ENCODE measurements around the gene VMP1.

The VMP1 gene

DNA sequence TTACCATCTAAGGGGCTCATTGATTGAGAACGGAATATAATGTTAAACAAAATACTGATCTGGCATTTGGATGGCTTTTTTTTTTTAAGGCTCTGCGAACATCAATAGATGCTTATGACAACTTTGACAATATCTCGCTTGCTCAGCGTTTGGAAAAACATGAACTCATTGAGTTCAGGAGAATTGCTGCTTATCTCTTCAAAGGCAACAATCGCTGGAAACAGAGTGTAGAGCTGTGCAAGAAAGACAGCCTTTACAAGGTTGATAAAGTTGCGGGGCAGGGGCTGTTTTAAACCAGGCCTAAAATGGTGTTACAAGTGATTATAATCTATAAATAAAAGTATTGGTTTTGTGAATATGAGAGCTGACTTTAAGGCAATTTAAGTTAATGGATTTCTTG is 22.5 kb upstream of the VMP1 start:
- H3K9me3 ChIP-seq (ENCODE audit: insufficient read depth, low read depth, low read length) = no peaks in the 10 kb centered on the region
- no peak overlapping the region for H3K4me3 ChIP-seq (ENCODE audit: low read length)
- 96% methylated on average over 6 of the region's 6 CpGs for WGBS
- H3K9ac ChIP-seq (ENCODE audit: low read depth, low read length) = no peak overlapping the region
- H3K4me1 ChIP-seq (ENCODE audit: insufficient read depth, low read length) = no peaks in the 10 kb centered on the region
- peaks cover 100% of the 10 kb centered on the region for H3K36me3 ChIP-seq (ENCODE audit: insufficient read depth, low read length)
- H3K27me3 ChIP-seq (ENCODE audit: insufficient read depth, low read length) = no peaks in the 10 kb centered on the region
- no peak overlapping the region for H3K27ac ChIP-seq (ENCODE audit: low read depth, low read length)

DNA sequence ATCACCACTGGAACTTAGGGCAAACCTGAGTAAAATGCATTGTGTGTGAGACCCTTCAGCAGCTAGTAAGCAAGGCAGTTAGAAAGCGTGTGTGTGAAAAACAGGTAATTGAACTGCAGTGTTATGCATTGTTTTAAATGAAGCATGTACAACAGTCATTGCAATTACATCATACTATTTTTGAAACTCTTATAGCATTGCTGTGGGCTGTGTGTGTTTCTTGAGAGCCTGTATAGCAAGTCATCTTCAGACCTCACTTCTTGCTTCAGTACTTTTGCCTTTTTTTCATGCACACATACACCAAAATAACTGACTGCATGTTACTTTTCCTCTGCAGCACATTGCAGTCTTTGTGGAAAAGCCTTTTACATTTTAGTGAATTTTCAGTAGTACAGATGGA is 19.4 kb upstream of the VMP1 start:
- H3K36me3 ChIP-seq (ENCODE audit: insufficient read depth, low read length) = peaks cover 97% of the 10 kb centered on the region
- H3K4me3 ChIP-seq (ENCODE audit: low read length) = no peak overlapping the region
- 100% methylated on average over 1 of the region's 1 CpG for WGBS
- H3K9me3 ChIP-seq (ENCODE audit: insufficient read depth, low read depth, low read length) = no peaks in the 10 kb centered on the region
- no peaks in the 10 kb centered on the region for H3K4me1 ChIP-seq (ENCODE audit: insufficient read depth, low read length)
- no peak overlapping the region for H3K9ac ChIP-seq (ENCODE audit: low read depth, low read length)
- H3K27me3 ChIP-seq (ENCODE audit: insufficient read depth, low read length) = no peaks in the 10 kb centered on the region
- H3K27ac ChIP-seq (ENCODE audit: low read depth, low read length) = no peak overlapping the region

DNA sequence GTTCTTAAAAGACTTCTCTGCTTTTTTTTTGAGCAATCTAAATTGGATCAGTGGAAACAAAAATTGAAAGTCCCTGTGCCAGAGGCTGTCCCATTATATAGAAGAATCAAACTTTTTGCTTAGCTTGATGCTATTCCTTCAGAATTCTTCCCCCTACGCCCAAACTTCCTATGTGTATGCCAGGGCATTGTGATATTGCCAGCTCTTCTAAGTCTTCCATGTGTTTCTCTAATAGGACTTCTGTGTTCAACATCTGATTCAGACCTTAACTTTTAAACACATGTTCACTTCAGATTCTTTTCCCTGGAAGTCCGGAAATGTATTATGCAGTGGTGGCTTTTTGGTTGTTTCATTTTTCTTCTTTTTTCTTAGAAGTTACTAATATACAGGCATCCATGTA is 19.0 kb upstream of the VMP1 start:
- Histone ChIP-seq H3K4me3 (ENCODE audit: low read length) (no peak overlapping the region), H3K27ac (ENCODE audit: low read depth, low read length) (no peak overlapping the region), H3K27me3 (ENCODE audit: insufficient read depth, low read length) (no peaks in the 10 kb centered on the region), H3K4me1 (ENCODE audit: insufficient read depth, low read length) (no peaks in the 10 kb centered on the region), H3K36me3 (ENCODE audit: insufficient read depth, low read length) (peaks cover 97% of the 10 kb centered on the region), H3K9me3 (ENCODE audit: insufficient read depth, low read depth, low read length) (no peaks in the 10 kb centered on the region), H3K9ac (ENCODE audit: low read depth, low read length) (no peak overlapping the region)
- WGBS = 98% methylated on average over 2 of the region's 2 CpGs

DNA sequence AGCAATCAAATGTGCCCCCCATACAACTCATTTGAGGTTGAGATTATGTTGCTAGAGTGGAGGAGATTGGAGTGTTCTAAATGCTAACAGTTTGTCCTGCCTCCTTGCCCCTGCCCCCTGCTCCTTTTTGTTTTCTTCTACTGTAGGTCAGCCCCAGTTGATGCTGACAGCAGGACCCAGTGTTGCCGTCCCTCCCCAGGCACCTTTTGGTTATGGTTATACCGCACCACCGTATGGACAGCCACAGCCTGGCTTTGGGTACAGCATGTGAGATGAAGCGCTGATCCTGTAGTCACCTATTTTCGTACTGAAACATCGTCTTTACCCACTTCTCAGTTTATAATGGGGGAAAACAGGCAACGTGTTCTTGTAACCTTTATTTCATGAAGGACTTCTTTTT is 13.9 kb upstream of the VMP1 start:
- Histone ChIP-seq H3K9ac (ENCODE audit: low read depth, low read length) (no peak overlapping the region), H3K27me3 (ENCODE audit: insufficient read depth, low read length) (no peaks in the 10 kb centered on the region), H3K27ac (ENCODE audit: low read depth, low read length) (no peak overlapping the region), H3K36me3 (ENCODE audit: insufficient read depth, low read length) (peaks cover 97% of the 10 kb centered on the region), H3K9me3 (ENCODE audit: insufficient read depth, low read depth, low read length) (no peaks in the 10 kb centered on the region), H3K4me1 (ENCODE audit: insufficient read depth, low read length) (no peaks in the 10 kb centered on the region), H3K4me3 (ENCODE audit: low read length) (no peak overlapping the region)
- WGBS = 94% methylated on average over 7 of the region's 7 CpGs

DNA sequence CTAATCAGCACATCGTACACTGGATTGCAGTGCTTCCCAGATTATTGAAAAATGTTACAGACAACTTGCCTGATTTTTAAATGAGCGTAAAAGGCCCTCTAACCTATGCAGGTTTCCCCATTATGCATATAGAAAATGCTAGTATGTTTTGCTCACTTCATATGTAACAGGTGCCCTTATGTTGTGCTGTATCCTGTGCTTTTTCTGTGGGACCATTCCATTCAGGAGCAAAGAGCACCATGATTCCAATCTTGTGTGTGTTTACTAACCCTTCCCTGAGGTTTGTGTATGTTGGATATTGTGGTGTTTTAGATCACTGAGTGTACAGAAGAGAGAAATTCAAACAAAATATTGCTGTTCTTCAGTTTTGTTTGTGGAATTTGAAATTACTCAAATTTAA is 13.1 kb upstream of the VMP1 start:
- Histone ChIP-seq H3K9me3 (ENCODE audit: insufficient read depth, low read depth, low read length) (no peaks in the 10 kb centered on the region), H3K27me3 (ENCODE audit: insufficient read depth, low read length) (no peaks in the 10 kb centered on the region), H3K4me3 (ENCODE audit: low read length) (no peak overlapping the region), H3K36me3 (ENCODE audit: insufficient read depth, low read length) (peaks cover 97% of the 10 kb centered on the region), H3K27ac (ENCODE audit: low read depth, low read length) (no peak overlapping the region), H3K4me1 (ENCODE audit: insufficient read depth, low read length) (no peaks in the 10 kb centered on the region), H3K9ac (ENCODE audit: low read depth, low read length) (no peak overlapping the region)
- WGBS = 96% methylated on average over 2 of the region's 2 CpGs

DNA sequence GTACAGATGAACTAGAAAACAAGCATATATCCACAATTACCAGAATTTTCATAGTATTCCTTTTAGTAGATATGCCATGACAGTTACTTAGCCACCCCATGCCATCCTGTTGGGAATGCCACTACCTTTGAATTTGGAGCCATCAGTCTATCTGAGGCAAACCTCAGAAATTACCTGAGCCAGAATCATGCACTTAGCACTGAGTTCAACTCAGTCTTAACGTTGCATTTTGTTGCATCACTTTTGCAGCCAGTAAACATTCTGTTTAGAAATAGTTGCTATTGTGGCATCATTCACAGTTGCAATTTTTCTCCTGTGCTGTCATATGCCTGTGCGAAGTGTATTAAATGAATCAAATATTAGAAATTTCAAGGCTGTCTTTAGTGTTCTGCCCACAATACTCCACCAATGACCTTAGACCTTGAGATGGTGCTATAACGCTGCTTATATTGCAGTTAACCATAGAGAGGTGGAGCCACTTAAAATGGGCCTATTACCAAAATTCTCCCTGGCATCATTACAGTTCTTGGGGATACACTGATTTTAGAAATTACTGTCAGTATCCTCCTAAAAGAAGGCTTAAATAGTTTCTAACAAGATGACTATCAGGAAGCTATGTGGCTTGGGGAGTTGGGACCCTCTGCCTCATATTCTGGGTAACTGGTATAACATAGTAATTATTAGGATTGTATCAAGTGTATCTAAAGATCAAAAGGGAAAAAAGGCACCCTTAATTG is 11.3 kb upstream of the VMP1 start:
- Histone ChIP-seq H3K9ac (ENCODE audit: low read depth, low read length) (no peak overlapping the region), H3K4me1 (ENCODE audit: insufficient read depth, low read length) (no peaks in the 10 kb centered on the region), H3K27ac (ENCODE audit: low read depth, low read length) (no peak overlapping the region), H3K27me3 (ENCODE audit: insufficient read depth, low read length) (no peaks in the 10 kb centered on the region), H3K4me3 (ENCODE audit: low read length) (no peak overlapping the region), H3K36me3 (ENCODE audit: insufficient read depth, low read length) (peaks cover 93% of the 10 kb centered on the region), H3K9me3 (ENCODE audit: insufficient read depth, low read depth, low read length) (no peaks in the 10 kb centered on the region)
- WGBS = 94% methylated on average over 3 of the region's 3 CpGs

DNA sequence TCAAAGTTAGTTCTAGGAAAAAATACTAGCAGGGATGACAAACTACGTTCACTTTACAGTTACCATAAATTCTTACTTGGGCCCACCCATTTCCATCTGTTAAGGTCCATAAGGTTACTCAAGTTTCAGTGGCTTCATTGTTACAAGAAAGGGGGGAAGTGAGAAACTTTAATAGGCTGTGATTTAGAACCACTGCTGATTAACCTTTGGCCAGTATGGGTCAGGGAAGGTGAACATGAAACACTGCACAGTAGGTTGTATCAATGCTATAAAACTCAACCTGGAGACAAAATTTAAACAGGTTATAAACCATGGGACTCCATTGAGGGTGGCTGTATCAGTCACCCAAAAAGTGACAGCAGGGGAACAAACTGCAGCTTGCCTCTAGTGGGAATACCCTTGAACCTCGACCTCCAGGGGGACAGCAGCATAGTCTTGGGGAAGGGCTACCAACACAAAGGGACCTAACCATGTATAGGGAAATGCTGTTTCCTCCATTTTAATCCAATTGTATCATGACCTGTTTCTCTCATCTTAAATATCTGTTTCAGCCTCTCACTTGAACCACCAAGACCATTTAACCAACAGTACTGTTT is 10.7 kb upstream of the VMP1 start:
- Histone ChIP-seq H3K36me3 (ENCODE audit: insufficient read depth, low read length) (peaks cover 93% of the 10 kb centered on the region), H3K27ac (ENCODE audit: low read depth, low read length) (no peak overlapping the region), H3K27me3 (ENCODE audit: insufficient read depth, low read length) (no peaks in the 10 kb centered on the region), H3K4me1 (ENCODE audit: insufficient read depth, low read length) (no peaks in the 10 kb centered on the region), H3K9me3 (ENCODE audit: insufficient read depth, low read depth, low read length) (no peaks in the 10 kb centered on the region), H3K9ac (ENCODE audit: low read depth, low read length) (no peak overlapping the region), H3K4me3 (ENCODE audit: low read length) (no peak overlapping the region)
- 97% methylated on average over 2 of the region's 2 CpGs for WGBS

DNA sequence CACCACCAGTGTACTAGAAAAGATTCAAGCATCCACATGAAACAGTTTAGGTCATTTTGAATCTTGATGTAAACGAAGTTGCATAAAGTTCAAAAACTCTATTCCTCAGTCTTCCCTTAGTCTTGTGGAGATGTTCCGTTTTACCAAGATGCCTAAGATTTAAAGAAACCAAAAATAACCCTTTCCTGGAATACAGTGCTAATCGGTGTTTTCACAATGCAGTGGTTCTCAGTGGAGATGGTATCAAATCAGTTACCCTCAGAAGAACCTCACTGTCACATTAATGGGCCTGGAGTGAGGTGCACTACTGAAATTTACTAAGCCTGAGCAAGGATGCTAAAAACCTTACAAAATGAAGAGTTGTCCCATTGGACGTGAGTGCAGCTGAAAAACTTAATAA is 9.3 kb upstream of the VMP1 start:
- Histone ChIP-seq H3K4me3 (ENCODE audit: low read length) (no peak overlapping the region), H3K27me3 (ENCODE audit: insufficient read depth, low read length) (no peaks in the 10 kb centered on the region), H3K27ac (ENCODE audit: low read depth, low read length) (no peak overlapping the region), H3K9ac (ENCODE audit: low read depth, low read length) (no peak overlapping the region), H3K36me3 (ENCODE audit: insufficient read depth, low read length) (peaks cover 93% of the 10 kb centered on the region), H3K9me3 (ENCODE audit: insufficient read depth, low read depth, low read length) (no peaks in the 10 kb centered on the region), H3K4me1 (ENCODE audit: insufficient read depth, low read length) (peaks cover 8% of the 10 kb centered on the region; the same call in 1 of the 2 replicates)
- 97% methylated on average over 4 of the region's 4 CpGs for WGBS

DNA sequence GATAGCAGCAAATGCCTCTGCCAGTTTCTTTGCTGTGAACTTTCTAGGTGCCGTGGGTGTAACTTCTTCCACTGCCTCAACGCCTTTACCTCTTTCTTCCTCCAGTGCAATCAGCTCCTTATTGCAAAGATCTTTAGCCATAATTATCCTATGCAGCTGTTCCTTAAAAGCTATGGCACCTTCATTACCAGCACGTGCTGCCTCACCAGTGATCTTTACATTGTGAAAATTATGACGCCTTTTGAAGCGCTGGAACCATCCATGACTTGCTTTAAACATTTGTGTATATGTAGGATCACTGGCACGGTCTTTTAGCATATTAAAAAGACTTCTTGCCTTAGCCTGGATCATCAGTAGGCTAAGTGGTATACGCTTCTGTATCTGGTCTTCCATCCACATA is 8.2 kb upstream of the VMP1 start:
- Histone ChIP-seq H3K4me1 (ENCODE audit: insufficient read depth, low read length) (peaks cover 8% of the 10 kb centered on the region; the same call in 1 of the 2 replicates), H3K9ac (ENCODE audit: low read depth, low read length) (no peak overlapping the region), H3K9me3 (ENCODE audit: insufficient read depth, low read depth, low read length) (no peaks in the 10 kb centered on the region), H3K4me3 (ENCODE audit: low read length) (no peak overlapping the region), H3K36me3 (ENCODE audit: insufficient read depth, low read length) (peaks cover 86% of the 10 kb centered on the region), H3K27me3 (ENCODE audit: insufficient read depth, low read length) (no peaks in the 10 kb centered on the region), H3K27ac (ENCODE audit: low read depth, low read length) (no peak overlapping the region)
- 97% methylated on average over 7 of the region's 7 CpGs for WGBS

DNA sequence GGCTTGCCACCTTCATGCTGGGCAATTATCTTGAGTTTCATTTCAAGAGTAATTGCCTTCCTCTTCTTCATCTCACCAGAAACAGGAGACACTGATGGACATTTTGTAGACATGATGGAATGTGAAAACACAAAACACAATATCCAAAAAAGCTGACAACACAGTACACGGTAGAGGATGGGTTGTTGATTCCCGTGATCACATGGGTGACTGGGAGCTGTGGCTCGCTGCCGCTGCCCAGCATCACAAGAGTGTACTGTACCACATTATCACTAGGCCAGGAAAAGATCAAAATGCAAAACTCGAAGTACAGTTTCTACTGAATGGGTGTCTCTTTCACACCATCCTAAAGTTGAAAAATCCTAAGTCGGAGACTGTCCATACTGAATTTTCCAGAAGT is 7.7 kb upstream of the VMP1 start:
- H3K9ac ChIP-seq (ENCODE audit: low read depth, low read length) = no peak overlapping the region
- no peaks in the 10 kb centered on the region for H3K27me3 ChIP-seq (ENCODE audit: insufficient read depth, low read length)
- no peaks in the 10 kb centered on the region for H3K9me3 ChIP-seq (ENCODE audit: insufficient read depth, low read depth, low read length)
- H3K27ac ChIP-seq (ENCODE audit: low read depth, low read length) = no peak overlapping the region
- H3K36me3 ChIP-seq (ENCODE audit: insufficient read depth, low read length) = peaks cover 85% of the 10 kb centered on the region
- peaks cover 8% of the 10 kb centered on the region; the same call in 1 of the 2 replicates for H3K4me1 ChIP-seq (ENCODE audit: insufficient read depth, low read length)
- WGBS = 91% methylated on average over 6 of the region's 6 CpGs
- no peak overlapping the region for H3K4me3 ChIP-seq (ENCODE audit: low read length)

DNA sequence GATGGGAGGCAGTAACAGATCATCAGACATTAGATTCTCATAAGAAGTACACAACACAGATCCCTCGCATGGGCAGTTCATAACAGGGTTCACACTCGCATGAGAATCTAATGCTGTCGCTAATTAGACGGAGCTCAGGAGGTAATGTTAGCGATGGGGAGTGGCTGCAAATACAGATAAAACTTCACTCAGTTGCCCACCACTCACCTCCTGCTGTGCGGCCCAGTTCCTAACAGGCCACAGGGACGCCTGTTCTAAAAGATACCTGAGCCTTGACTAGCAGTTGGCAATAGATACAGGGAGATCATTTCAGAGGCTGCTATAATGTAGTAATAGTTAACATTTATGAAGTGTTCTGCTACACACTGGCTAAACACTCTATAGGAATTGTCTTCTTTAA is 5.2 kb upstream of the VMP1 start:
- Histone ChIP-seq H3K36me3 (ENCODE audit: insufficient read depth, low read length) (peaks cover 60% of the 10 kb centered on the region), H3K27me3 (ENCODE audit: insufficient read depth, low read length) (no peaks in the 10 kb centered on the region), H3K9me3 (ENCODE audit: insufficient read depth, low read depth, low read length) (no peaks in the 10 kb centered on the region), H3K27ac (ENCODE audit: low read depth, low read length) (no peak overlapping the region), H3K4me1 (ENCODE audit: insufficient read depth, low read length) (peaks cover 8% of the 10 kb centered on the region; the same call in 1 of the 2 replicates), H3K9ac (ENCODE audit: low read depth, low read length) (no peak overlapping the region), H3K4me3 (ENCODE audit: low read length) (no peak overlapping the region)
- WGBS = 92% methylated on average over 7 of the region's 7 CpGs
